SJSA1 (cell line): ENCODE data around the gene NUAK2. TPM values are rescaled to one million over a fixed set of nuclear protein-coding genes. Genes with fewer than 3 reads are reported as not detected.
"Not testable (repeated sequence)": the region's sequence is repeated elsewhere in the genome, so short reads cannot be mapped to it uniquely, and the experiment has no call there.

Source experiments
- DNase-seq, 2 experiments: peaks; one replicate each; pipeline ENCODE4 v3.0.0-alpha.2; 2015 to 2020; ENCODE audit warnings: low spot score in 2 of 2, low read depth in 1 of 2
- H3K27ac ChIP-seq: fragments of 250-450 bp; sonication (Bioruptor Pico); 2 replicates; pipeline ENCODE4 v1.5.1; 2020; ENCODE audit warnings: mild to moderate bottlenecking, moderate library complexity
- H3K27me3 ChIP-seq: fragments of 250-450 bp; sonication (Bioruptor Pico); replicated peaks from 2 replicates; pipeline ENCODE4 v1.5.1; 2020; ENCODE audit warnings: mild to moderate bottlenecking, moderate library complexity
- H3K36me3 ChIP-seq: fragments of 250-450 bp; sonication (Bioruptor Pico); 2 replicates; pipeline ENCODE4 v1.5.1; 2020; ENCODE audit warnings: mild to moderate bottlenecking
- H3K4me1 ChIP-seq: fragments of 250-450 bp; sonication (Bioruptor Pico); replicated peaks from 2 replicates; pipeline ENCODE4 v1.6.1; 2021; ENCODE audit warnings: mild to moderate bottlenecking
- H3K4me3 ChIP-seq: fragments of 250-450 bp; sonication (Bioruptor Pico); 2 replicates; pipeline ENCODE4 v1.5.1; 2020; ENCODE audit warnings: mild to moderate bottlenecking
- H3K9me3 ChIP-seq: fragments of 250-450 bp; sonication (Bioruptor Pico); replicated peaks from 2 replicates; pipeline ENCODE4 v1.5.1; 2020; ENCODE audit warnings: mild to moderate bottlenecking
- total RNA-seq: library from RNA; depleted of rRNA; stranded (reverse); fragments of >200 nt; shearing (Covaris generic); gene quantifications from 2 replicates; pipeline ENCODE4 v1.2.3, GENCODE V29; 2014

Gene NUAK2
- total RNA-seq, 1 experiment from 2014 or later, result 5.8 TPM

GRCh38 chr1:205304695-205305070 lies 16.9 kb downstream of the NUAK2 start:
- H3K4me3 ChIP-seq, result no peak overlapping the region
- H3K9me3 ChIP-seq, result no peaks in the 10 kb centered on the region
- peaks cover 46% of the 10 kb centered on the region for H3K4me1 ChIP-seq
- no peak for DNase-seq
- H3K27ac ChIP-seq, result peak overlapping the region; percentile 82
- H3K36me3 ChIP-seq, result peaks cover 83% of the 10 kb centered on the region
- no peaks in the 10 kb centered on the region for H3K27me3 ChIP-seq

GRCh38 chr1:205304046-205304694 lies 17.4 kb downstream of the NUAK2 start:
- Histone ChIP-seq H3K27ac (peak overlapping the region; percentile 82), H3K27me3 (no peaks in the 10 kb centered on the region), H3K4me3 (no peak overlapping the region), H3K9me3 (no peaks in the 10 kb centered on the region), H3K36me3 (peaks cover 79% of the 10 kb centered on the region), H3K4me1 (peaks cover 51% of the 10 kb centered on the region)
- no peak for DNase-seq

DNA sequence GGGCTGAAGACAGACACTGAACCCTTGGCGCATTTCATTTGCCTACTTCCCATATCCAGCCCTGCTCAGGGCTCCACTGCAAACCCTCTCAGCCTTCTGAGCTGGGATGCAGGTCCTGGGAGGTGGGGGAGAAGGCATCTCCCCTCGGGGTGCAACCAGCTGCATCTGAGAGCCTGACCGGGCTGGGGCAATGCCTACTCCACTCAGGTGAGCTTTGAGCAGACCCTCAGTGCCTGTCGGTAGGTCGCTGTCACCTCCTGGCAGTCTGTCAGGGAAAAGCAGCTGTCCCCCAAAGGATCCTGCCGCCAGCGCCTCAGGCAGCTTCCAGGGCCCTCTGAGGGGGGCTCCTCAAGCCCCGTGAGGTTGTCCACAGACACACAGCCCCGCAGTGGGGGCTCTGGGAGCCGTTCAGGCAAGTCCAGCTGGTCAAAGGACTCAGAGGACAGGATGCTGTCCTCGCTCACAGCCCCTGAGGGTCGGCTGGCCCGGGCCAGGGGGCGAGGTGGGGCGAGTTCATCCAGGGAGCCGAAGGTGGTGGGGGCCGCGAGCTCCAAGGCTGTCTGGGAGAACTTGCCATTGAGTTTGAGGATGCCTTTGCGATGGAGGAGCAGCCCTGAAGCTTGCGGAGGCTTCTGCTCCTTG lies 18.2 kb downstream of the NUAK2 start:
- no peaks in the 10 kb centered on the region for H3K9me3 ChIP-seq
- no peaks in the 10 kb centered on the region for H3K27me3 ChIP-seq
- H3K36me3 ChIP-seq, result peaks cover 71% of the 10 kb centered on the region
- no peak overlapping the region for H3K4me3 ChIP-seq
- peaks cover 60% of the 10 kb centered on the region for H3K4me1 ChIP-seq
- no peak for DNase-seq
- H3K27ac ChIP-seq, result no peak overlapping the region

DNA sequence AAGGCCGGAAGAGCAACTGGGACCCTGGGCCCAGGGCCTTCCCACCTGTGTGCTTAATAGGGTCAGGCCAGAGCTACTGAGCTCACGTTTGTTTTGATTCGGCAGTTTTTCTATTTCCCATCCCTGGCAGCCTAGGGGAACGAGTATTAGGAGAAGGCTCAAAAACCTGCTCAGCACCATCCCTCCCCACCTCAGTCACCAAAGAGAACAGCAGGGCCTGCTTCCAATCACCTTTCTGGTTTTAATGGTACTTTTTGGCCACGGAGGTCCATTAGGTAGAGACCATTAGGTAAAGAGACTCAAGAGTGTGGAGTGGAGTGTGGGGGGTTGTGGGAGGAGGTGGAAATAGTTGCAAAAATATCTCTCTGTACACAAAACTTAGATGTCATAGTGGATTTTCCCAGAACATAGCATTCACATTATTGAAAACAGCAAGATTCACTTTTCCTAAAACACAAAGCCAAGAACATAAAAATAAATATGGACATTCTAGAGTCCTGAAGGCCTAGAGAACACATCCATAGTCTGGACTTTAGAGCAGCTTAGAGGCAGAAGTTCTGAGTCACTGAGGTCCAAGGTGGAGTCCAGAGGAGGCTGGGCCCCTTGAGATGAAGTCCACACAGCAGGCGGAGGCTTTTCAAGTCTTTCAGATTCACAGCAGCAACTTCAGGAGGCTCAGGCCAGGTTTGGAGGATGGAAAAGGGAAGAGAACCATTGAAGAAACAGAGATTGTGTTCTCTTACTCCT lies 19.5 kb downstream of the NUAK2 start:
- H3K9me3 ChIP-seq, result no peaks in the 10 kb centered on the region
- DNase-seq, result no peak
- peak overlapping the region; percentile 94 for H3K27ac ChIP-seq
- H3K27me3 ChIP-seq, result no peaks in the 10 kb centered on the region
- H3K4me3 ChIP-seq, result no peak overlapping the region
- peaks cover 57% of the 10 kb centered on the region for H3K36me3 ChIP-seq
- H3K4me1 ChIP-seq, result peaks cover 73% of the 10 kb centered on the region

DNA sequence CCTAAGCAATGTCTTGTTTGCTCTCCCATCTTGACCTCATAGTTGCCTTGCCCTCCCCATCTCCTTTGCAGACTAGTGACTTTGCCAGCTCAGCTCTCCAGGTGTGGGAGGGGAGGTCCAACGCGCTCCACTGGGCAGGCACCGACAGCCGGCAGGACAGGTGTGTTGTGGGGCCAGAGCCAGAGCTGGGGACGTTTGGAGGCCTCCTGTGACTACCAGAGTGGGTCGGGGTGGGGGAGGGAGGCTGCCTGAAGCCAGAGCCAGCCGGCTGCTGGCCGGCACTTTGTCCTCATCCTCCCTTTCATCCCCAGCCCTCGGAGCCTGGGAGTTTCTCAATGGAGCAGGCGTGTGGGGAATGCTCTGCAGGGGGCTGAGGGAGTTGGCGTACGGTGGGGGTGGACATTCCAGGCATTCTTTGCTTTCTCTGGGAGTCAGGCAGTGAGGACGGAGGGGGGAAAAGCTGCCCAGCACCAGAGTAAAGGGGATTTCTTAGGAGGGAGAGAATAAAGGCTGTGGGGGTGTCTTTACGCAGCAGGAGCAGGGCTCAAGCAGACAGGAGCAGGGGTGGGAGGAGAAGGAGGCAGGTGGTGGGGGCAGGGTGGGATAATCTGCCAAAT lies 20.2 kb downstream of the NUAK2 start:
- H3K27ac ChIP-seq, result peak overlapping the region; percentile 94
- H3K4me1 ChIP-seq, result peaks cover 80% of the 10 kb centered on the region
- peak; percentile 97 to 98 for DNase-seq
- no peaks in the 10 kb centered on the region for H3K9me3 ChIP-seq
- H3K36me3 ChIP-seq, result peaks cover 50% of the 10 kb centered on the region
- no peaks in the 10 kb centered on the region for H3K27me3 ChIP-seq
- H3K4me3 ChIP-seq, result no peak overlapping the region

GRCh38 chr1:205300149-205300548 lies 21.4 kb downstream of the NUAK2 start:
- peak overlapping the region; percentile 94 for H3K27ac ChIP-seq
- peaks cover 38% of the 10 kb centered on the region for H3K36me3 ChIP-seq
- no peak overlapping the region for H3K4me3 ChIP-seq
- no peaks in the 10 kb centered on the region for H3K9me3 ChIP-seq
- DNase-seq, result no peak
- H3K27me3 ChIP-seq, result no peaks in the 10 kb centered on the region
- H3K4me1 ChIP-seq, result peaks cover 88% of the 10 kb centered on the region

GRCh38 chr1:205298191-205298994 lies 23.2 kb downstream of the NUAK2 start:
- peak; percentile 96 to 97 for DNase-seq
- Histone ChIP-seq H3K9me3 (no peaks in the 10 kb centered on the region), H3K4me1 (peaks cover 93% of the 10 kb centered on the region), H3K36me3 (peaks cover 21% of the 10 kb centered on the region), H3K27me3 (no peaks in the 10 kb centered on the region), H3K4me3 (no peak overlapping the region), H3K27ac (peak overlapping the region; percentile 94)

GRCh38 chr1:205297546-205298177 lies 23.9 kb downstream of the NUAK2 start:
- not testable (repeated sequence) for H3K9me3 ChIP-seq, H3K27me3 ChIP-seq, DNase-seq, H3K4me3 ChIP-seq
- H3K4me1 ChIP-seq, result peaks cover 98% of the 10 kb centered on the region
- peaks cover 14% of the 10 kb centered on the region for H3K36me3 ChIP-seq
- H3K27ac ChIP-seq, result peak overlapping the region; percentile 94

DNA sequence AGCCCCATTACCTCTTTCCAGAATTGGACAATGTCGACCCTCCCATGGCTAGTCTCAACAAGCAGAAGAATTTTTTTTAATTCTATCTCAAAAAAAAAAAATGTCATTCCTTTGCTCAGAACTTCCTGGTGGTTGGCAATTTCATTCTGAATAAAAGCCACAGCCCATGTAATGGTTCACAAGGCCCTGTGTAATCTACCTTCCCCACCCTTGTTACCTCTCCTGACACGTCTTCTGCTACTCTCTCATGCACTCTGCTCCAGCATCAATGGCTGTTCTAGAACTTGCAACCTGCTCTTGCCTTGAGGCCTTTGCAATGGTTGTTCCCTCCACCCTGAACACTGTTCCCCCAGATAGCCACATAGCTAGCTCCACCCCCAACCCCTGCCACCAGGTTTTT lies 25.4 kb downstream of the NUAK2 start:
- DNase-seq, result no peak
- Histone ChIP-seq H3K27ac (peak overlapping the region; percentile 84; the same call in 1 of the 2 replicates), H3K9me3 (no peaks in the 10 kb centered on the region), H3K27me3 (no peaks in the 10 kb centered on the region), H3K4me1 (peaks cover 86% of the 10 kb centered on the region), H3K36me3 (0 out of 2 replicates have a peak, but pooled peaks cover 4% of the 10 kb centered on the region), H3K4me3 (no peak overlapping the region)

- Histone ChIP-seq H3K27ac (peak overlapping the region; percentile 84), H3K4me1 (peaks cover 74% of the 10 kb centered on the region), H3K9me3 (no peaks in the 10 kb centered on the region), H3K27me3 (no peaks in the 10 kb centered on the region), H3K36me3 (0 out of 2 replicates have a peak, but pooled peaks cover 3% of the 10 kb centered on the region), H3K4me3 (no peak overlapping the region)
- no peak for DNase-seq
These were observed 26.6 kb downstream of the NUAK2 start for GRCh38 chr1:205294934-205295333.

DNA sequence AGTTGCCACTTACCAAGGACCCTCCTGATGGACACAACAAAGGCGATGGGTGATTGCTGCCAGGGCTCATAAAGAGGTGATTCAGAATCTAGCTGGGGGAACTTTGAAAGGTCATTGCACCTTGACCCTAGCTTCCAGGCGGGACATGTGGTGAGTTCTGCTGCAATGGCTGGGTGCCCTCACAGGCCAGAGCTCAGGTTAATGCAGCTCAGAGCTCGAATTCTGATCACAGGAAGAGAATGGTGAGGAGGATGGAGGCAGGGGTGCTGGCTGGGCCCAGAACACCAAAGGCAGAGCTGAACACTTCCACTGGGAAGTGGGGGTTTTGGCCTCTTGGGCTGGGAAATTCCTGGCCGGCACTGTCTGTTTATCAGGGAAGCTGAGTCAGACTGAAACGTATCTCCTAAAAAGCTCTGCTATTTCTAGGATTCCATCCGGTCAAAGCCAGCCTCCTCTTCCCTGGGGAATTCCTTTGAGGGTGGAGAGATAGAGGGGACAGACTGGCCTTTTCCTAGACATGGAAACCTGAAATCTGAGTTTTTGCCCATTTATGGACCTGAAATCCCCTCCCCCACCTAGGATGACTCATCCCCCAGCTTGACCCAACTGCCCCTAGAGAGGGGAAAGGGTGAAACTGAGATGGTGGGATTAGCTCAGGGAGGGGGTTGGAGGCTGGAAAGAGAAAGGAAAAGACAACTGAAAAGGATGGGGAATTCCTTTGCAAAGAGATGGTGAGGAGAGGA lies 27.2 kb downstream of the NUAK2 start:
- Histone ChIP-seq H3K27ac (peak overlapping the region; percentile 84), H3K4me3 (no peak overlapping the region), H3K27me3 (no peaks in the 10 kb centered on the region), H3K9me3 (no peaks in the 10 kb centered on the region), H3K36me3 (no peaks in the 10 kb centered on the region), H3K4me1 (peaks cover 68% of the 10 kb centered on the region)
- DNase-seq, result peak; percentile 96 to 98

DNA sequence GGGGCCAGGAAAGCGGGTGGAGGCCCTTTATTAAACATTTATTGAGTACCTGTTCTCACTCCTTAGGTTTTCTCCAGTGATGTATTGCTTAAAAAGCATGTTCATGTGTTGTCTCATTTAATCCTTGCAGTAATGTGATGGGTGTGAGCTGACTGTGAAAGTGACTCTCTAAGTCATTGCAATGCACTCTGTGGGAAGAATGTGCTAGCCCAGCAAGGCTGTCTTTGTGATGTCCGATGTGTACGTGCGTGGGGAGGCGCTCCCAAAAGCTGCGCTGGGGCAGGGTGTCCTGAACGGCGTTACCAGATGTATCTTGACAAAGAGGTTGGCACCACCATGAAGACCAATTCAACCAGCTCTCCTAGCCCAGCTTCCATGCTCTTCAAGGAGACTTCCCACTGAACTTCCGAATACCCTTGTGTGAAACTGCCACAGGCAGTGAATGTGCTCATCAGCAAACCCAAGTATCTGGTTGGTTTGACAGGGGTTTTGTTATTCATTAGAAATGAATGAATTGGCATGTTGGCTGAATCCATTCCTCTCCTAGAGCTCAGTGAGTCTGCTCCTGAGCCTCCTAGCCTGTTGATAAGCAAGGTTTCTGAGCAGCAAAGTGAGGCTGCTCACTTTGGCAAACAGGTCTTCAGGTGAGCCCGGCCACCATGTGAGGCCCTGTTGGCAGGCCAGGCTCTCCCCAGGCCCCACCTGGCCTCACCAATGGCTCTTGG lies 28.0 kb downstream of the NUAK2 start:
- peaks cover 62% of the 10 kb centered on the region for H3K4me1 ChIP-seq
- H3K27ac ChIP-seq, result peak overlapping the region; percentile 84
- H3K4me3 ChIP-seq, result no peak overlapping the region
- no peaks in the 10 kb centered on the region for H3K27me3 ChIP-seq
- no peaks in the 10 kb centered on the region for H3K9me3 ChIP-seq
- H3K36me3 ChIP-seq, result no peaks in the 10 kb centered on the region
- no peak for DNase-seq
